NCI-H128 (cell line): ENCODE data around the gene SLC12A8.
"Not testable (repeated sequence)": the region's sequence is repeated elsewhere in the genome, so short reads cannot be mapped to it uniquely, and the experiment has no call there.

ENCODE experiments used
- DNase-seq: peaks from one replicate; lab custom pipeline; 2025; ENCODE audit not compliant: unreplicated experiment; lab: John Stamatoyannopoulos, UW

SLC12A8 gene

GRCh38 chr3:125083776-125084175 lies 128.8 kb downstream of the SLC12A8 start:
- DNase-seq, result no peak

GRCh38 chr3:125082339-125082738 lies 130.2 kb downstream of the SLC12A8 start:
- not testable (repeated sequence) for DNase-seq

GRCh38 chr3:125080077-125080476 lies 132.5 kb downstream of the SLC12A8 start:
- DNase-seq, result no peak

GRCh38 chr3:125079675-125080045 lies 132.9 kb downstream of the SLC12A8 start:
- no peak for DNase-seq

- no peak for DNase-seq
These were observed 133.4 kb downstream of the SLC12A8 start for GRCh38 chr3:125078951-125079674.

- DNase-seq, result no peak
These were observed 134.7 kb downstream of the SLC12A8 start for GRCh38 chr3:125077864-125078263.

GRCh38 chr3:125076464-125076863 lies 136.1 kb downstream of the SLC12A8 start:
- no peak for DNase-seq

GRCh38 chr3:125075738-125076137 lies 136.8 kb downstream of the SLC12A8 start:
- DNase-seq, result no peak

- no peak for DNase-seq
These were observed 139.1 kb downstream of the SLC12A8 start for GRCh38 chr3:125073390-125073905.

- DNase-seq, result no peak
These were observed 139.7 kb downstream of the SLC12A8 start for GRCh38 chr3:125072749-125073389.

- DNase-seq, result no peak
These were observed 140.2 kb downstream of the SLC12A8 start for GRCh38 chr3:125072301-125072700.

- DNase-seq, result no peak
These were observed 142.4 kb downstream of the SLC12A8 start for GRCh38 chr3:125069968-125070745.

- DNase-seq, result no peak
These were observed 143.1 kb downstream of the SLC12A8 start for GRCh38 chr3:125069452-125069851.

- DNase-seq, result no peak
These were observed 144.3 kb downstream of the SLC12A8 start for GRCh38 chr3:125068265-125068664.

- DNase-seq, result no peak
These were observed 145.3 kb downstream of the SLC12A8 start for GRCh38 chr3:125067225-125067624.

GRCh38 chr3:125062904-125063618 lies 149.5 kb downstream of the SLC12A8 start:
- no peak for DNase-seq

GRCh38 chr3:125061646-125062045 lies 150.9 kb downstream of the SLC12A8 start:
- no peak for DNase-seq

GRCh38 chr3:125061170-125061569 lies 151.4 kb downstream of the SLC12A8 start:
- no peak for DNase-seq

- DNase-seq, result no peak
These were observed 152.9 kb downstream of the SLC12A8 start for GRCh38 chr3:125059488-125060245.

- DNase-seq, result no peak
These were observed 153.6 kb downstream of the SLC12A8 start for GRCh38 chr3:125058959-125059358.
